ENCODE data around the gene MEIS1.

Gene MEIS1

GRCh38 chr2:66421612-66422011 lies 13.3 kb upstream of the MEIS1 start:
- Histone ChIP-seq H3K27me3 (ENCODE audit: control insufficient read depth, insufficient read depth, low read length) (peaks cover 55% of the 10 kb centered on the region), H3K9ac (ENCODE audit: low read depth, low read length) (no peak overlapping the region), H3K36me3 (ENCODE audit: insufficient read depth, low read length) (no peaks in the 10 kb centered on the region), H3K4me1 (ENCODE audit: control insufficient read depth, insufficient read depth, low read length) (peaks cover 4% of the 10 kb centered on the region), H3K4me2 (ENCODE audit: low read length) (no peak overlapping the region), H3K9me3 (replicated peaks; ENCODE audit: low read length) (no peaks in the 10 kb centered on the region), H3K4me3 (ENCODE audit: low read length) (no peak overlapping the region)

GRCh38 chr2:66423391-66424124 lies 11.4 kb upstream of the MEIS1 start:
- peaks cover 69% of the 10 kb centered on the region for H3K27me3 ChIP-seq (ENCODE audit: control insufficient read depth, insufficient read depth, low read length)

GRCh38 chr2:66426244-66427111 lies 8.4 kb upstream of the MEIS1 start:
- peaks cover 4% of the 10 kb centered on the region for H3K4me1 ChIP-seq (ENCODE audit: control insufficient read depth, insufficient read depth, low read length)
- no peaks in the 10 kb centered on the region for H3K36me3 ChIP-seq (ENCODE audit: insufficient read depth, low read length)
- peaks cover 65% of the 10 kb centered on the region for H3K27me3 ChIP-seq (ENCODE audit: control insufficient read depth, insufficient read depth, low read length)
- H3K4me3 ChIP-seq (ENCODE audit: low read length) = peak overlapping the region; percentile 51
- no peak overlapping the region for H3K9ac ChIP-seq (ENCODE audit: low read depth, low read length)
- peak overlapping the region; percentile 77 for H3K4me2 ChIP-seq (ENCODE audit: low read length)
- no peaks in the 10 kb centered on the region for H3K9me3 ChIP-seq (replicated peaks; ENCODE audit: low read length)

More at GRCh38 chr2:66423391-66424124, 11.4 kb upstream of the MEIS1 start:
- no peaks in the 10 kb centered on the region for H3K36me3 ChIP-seq (ENCODE audit: insufficient read depth, low read length)
- no peaks in the 10 kb centered on the region for H3K9me3 ChIP-seq (replicated peaks; ENCODE audit: low read length)
- H3K4me2 ChIP-seq (ENCODE audit: low read length) = no peak overlapping the region
- no peak overlapping the region for H3K4me3 ChIP-seq (ENCODE audit: low read length)
- peaks cover 4% of the 10 kb centered on the region for H3K4me1 ChIP-seq (ENCODE audit: control insufficient read depth, insufficient read depth, low read length)
- no peak overlapping the region for H3K9ac ChIP-seq (ENCODE audit: low read depth, low read length)

GRCh38 chr2:66427300-66427699 lies 7.6 kb upstream of the MEIS1 start:
- peaks cover 64% of the 10 kb centered on the region for H3K27me3 ChIP-seq (ENCODE audit: control insufficient read depth, insufficient read depth, low read length)
- H3K36me3 ChIP-seq (ENCODE audit: insufficient read depth, low read length) = no peaks in the 10 kb centered on the region
- no peaks in the 10 kb centered on the region for H3K9me3 ChIP-seq (replicated peaks; ENCODE audit: low read length)
- H3K9ac ChIP-seq (ENCODE audit: low read depth, low read length) = no peak overlapping the region
- no peak overlapping the region for H3K4me2 ChIP-seq (ENCODE audit: low read length)
- no peak overlapping the region for H3K4me3 ChIP-seq (ENCODE audit: low read length)
- H3K4me1 ChIP-seq (ENCODE audit: control insufficient read depth, insufficient read depth, low read length) = peaks cover 4% of the 10 kb centered on the region

GRCh38 chr2:66428986-66429612 lies 5.8 kb upstream of the MEIS1 start:
- Histone ChIP-seq H3K9me3 (replicated peaks; ENCODE audit: low read length) (no peaks in the 10 kb centered on the region), H3K27me3 (ENCODE audit: control insufficient read depth, insufficient read depth, low read length) (peaks cover 48% of the 10 kb centered on the region), H3K4me3 (ENCODE audit: low read length) (no peak overlapping the region), H3K36me3 (ENCODE audit: insufficient read depth, low read length) (no peaks in the 10 kb centered on the region), H3K4me1 (ENCODE audit: control insufficient read depth, insufficient read depth, low read length) (peaks cover 4% of the 10 kb centered on the region), H3K4me2 (ENCODE audit: low read length) (no peak overlapping the region), H3K9ac (ENCODE audit: low read depth, low read length) (no peak overlapping the region)

GRCh38 chr2:66429693-66430504 lies 5.0 kb upstream of the MEIS1 start:
- Histone ChIP-seq H3K9me3 (replicated peaks; ENCODE audit: low read length) (no peaks in the 10 kb centered on the region), H3K4me3 (ENCODE audit: low read length) (no peak overlapping the region), H3K27me3 (ENCODE audit: control insufficient read depth, insufficient read depth, low read length) (peaks cover 42% of the 10 kb centered on the region), H3K4me2 (ENCODE audit: low read length) (no peak overlapping the region), H3K36me3 (ENCODE audit: insufficient read depth, low read length) (no peaks in the 10 kb centered on the region), H3K4me1 (ENCODE audit: control insufficient read depth, insufficient read depth, low read length) (peaks cover 4% of the 10 kb centered on the region), H3K9ac (ENCODE audit: low read depth, low read length) (no peak overlapping the region)

GRCh38 chr2:66430505-66431273 lies 4.2 kb upstream of the MEIS1 start:
- no peak overlapping the region for H3K4me3 ChIP-seq (ENCODE audit: low read length)
- H3K9me3 ChIP-seq (replicated peaks; ENCODE audit: low read length) = no peaks in the 10 kb centered on the region
- H3K9ac ChIP-seq (ENCODE audit: low read depth, low read length) = no peak overlapping the region
- H3K36me3 ChIP-seq (ENCODE audit: insufficient read depth, low read length) = no peaks in the 10 kb centered on the region
- no peak overlapping the region for H3K4me2 ChIP-seq (ENCODE audit: low read length)
- H3K27me3 ChIP-seq (ENCODE audit: control insufficient read depth, insufficient read depth, low read length) = peaks cover 34% of the 10 kb centered on the region
- peaks cover 4% of the 10 kb centered on the region for H3K4me1 ChIP-seq (ENCODE audit: control insufficient read depth, insufficient read depth, low read length)

GRCh38 chr2:66431274-66431642 lies 3.7 kb upstream of the MEIS1 start:
- Histone ChIP-seq H3K4me1 (ENCODE audit: control insufficient read depth, insufficient read depth, low read length) (no peaks in the 10 kb centered on the region), H3K4me3 (ENCODE audit: low read length) (no peak overlapping the region), H3K27me3 (ENCODE audit: control insufficient read depth, insufficient read depth, low read length) (peaks cover 28% of the 10 kb centered on the region), H3K9me3 (replicated peaks; ENCODE audit: low read length) (no peaks in the 10 kb centered on the region), H3K36me3 (ENCODE audit: insufficient read depth, low read length) (no peaks in the 10 kb centered on the region), H3K9ac (ENCODE audit: low read depth, low read length) (no peak overlapping the region), H3K4me2 (ENCODE audit: low read length) (no peak overlapping the region)

GRCh38 chr2:66431846-66432587 lies 2.9 kb upstream of the MEIS1 start:
- Histone ChIP-seq H3K4me1 (ENCODE audit: control insufficient read depth, insufficient read depth, low read length) (no peaks in the 10 kb centered on the region), H3K36me3 (ENCODE audit: insufficient read depth, low read length) (no peaks in the 10 kb centered on the region), H3K9me3 (replicated peaks; ENCODE audit: low read length) (no peaks in the 10 kb centered on the region), H3K9ac (ENCODE audit: low read depth, low read length) (no peak overlapping the region), H3K27me3 (ENCODE audit: control insufficient read depth, insufficient read depth, low read length) (peaks cover 21% of the 10 kb centered on the region), H3K4me3 (ENCODE audit: low read length) (peak overlapping the region; percentile 79), H3K4me2 (ENCODE audit: low read length) (peak overlapping the region; percentile 96)

All from skeletal muscle satellite cell (primary cell).